Cardiac septum (tissue), 1 donor: ENCODE data around the gene MALSU1. TPM values are rescaled to one million over a fixed set of nuclear protein-coding genes. Genes with fewer than 3 reads are reported as not detected.

ENCODE experiments used
- DNase-seq: peaks from one replicate; pipeline ENCODE4 v3.0.0-alpha.2; 2020; ENCODE audit warnings: low spot score
- intact Hi-C: fragments of 100-400 bp; cut with DNase I; formaldehyde crosslinking; loops from one replicate; pipeline ENCODE4 v1.14.0; 2022
- long read RNA-seq: library from polyadenylated mRNA; unstranded; transcript quantifications from one replicate; pipeline ENCODE4 v2.0.0, GENCODE V29; 2021
- total RNA-seq: library from RNA; stranded (reverse); fragmentation: NEBNext Ultra II Directional; extraction: Animal tissue kit (Norgen Biotek cat#: 25700); gene quantifications from one replicate; pipeline ENCODE4 v1.2.1, GENCODE V29; 2021
- donor health status: DM: no; HTN: no; CAD: no.

Gene MALSU1
- total RNA-seq: 83.8 TPM
- long read RNA-seq, transcript MALSU1-202 (4 exons, 3,044 nt): major isoform, 24 of 25 reads
- long read RNA-seq, partial matches to known transcripts: 0 of 25 reads
- long read RNA-seq, other reads (novel, unspliced or antisense): 1 of 25 reads

DNA sequence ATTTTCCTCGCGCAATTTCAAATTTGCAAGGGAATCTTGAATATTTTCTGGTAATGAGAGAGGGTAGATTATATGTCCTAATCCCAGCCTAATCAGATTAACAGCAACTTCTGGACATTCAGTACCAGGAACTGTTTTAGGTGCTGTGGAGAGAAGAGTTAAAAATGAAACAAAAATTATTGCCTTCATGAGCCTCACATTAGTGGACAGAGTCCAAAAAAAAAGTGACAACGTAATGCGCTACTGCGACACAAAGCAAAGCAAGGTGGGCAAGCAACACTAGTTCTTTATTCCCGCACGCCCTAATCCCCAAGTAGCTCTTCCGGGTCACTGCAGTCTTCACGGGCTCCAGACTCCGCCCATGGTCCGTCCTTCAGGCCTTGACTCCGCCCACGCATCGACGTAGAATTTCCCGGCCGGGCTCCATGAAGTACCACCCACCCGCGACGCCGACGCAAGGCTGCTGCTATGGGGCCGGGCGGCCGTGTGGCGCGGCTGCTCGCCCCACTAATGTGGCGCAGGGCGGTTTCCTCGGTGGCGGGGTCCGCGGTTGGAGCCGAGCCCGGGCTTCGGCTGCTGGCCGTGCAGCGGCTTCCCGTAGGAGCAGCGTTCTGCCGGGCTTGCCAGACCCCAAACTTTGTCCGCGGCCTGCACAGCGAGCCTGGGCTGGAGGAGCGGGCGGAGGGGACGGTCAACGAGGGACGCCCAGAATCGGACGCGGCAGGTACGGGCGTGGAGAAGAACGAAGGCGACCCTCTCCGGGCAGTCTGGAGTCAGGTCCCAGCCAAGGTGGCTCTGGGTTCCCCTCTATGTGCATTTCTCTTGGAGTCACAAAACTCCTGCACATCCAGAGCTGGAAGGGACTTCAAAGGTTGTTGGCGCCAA is at the start of gene MALSU1:
Gene MALSU1 (plus strand): TSS at position 455 of the 885 bp plus-strand sequence. CDS start 14 bp downstream, at position 469.
- peak; percentile 99 for DNase-seq

DNA sequence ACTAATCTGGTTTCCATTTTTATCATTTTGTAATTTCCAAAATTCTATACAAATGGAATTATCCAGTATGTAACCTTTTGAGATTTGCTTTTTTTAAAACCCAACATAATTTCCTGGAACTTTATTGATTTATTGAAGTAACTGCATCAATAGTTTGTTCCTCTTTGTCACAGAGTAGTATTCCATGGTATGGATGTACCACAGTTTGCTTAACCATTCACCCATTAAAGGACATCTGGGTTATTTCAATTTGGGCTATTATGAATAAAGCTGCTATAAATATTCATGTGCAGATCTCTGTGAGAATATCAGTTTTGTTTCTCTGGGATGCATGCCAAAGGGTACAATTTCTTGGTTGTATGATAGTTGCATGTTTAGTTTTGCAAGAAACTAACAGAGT is 49.7 kb upstream of the MALSU1 start:
- intact Hi-C loops: loop anchor here (5.0 kb wide), 1 partner anchor 62 kb away; no protein-coding TSS in a partner anchor
- no peak for DNase-seq

More for the DNA sequence above, at the start of gene MALSU1:
- intact Hi-C loops: loop anchor here (5.0 kb wide), 1 partner anchor 173 kb away; the partner anchor contains the start of gene IGF2BP3

GRCh38 chr7:23254051-23254681 is 45.0 kb upstream of the MALSU1 start:
- DNase-seq: no peak
- intact Hi-C loops: no loop called here

DNA sequence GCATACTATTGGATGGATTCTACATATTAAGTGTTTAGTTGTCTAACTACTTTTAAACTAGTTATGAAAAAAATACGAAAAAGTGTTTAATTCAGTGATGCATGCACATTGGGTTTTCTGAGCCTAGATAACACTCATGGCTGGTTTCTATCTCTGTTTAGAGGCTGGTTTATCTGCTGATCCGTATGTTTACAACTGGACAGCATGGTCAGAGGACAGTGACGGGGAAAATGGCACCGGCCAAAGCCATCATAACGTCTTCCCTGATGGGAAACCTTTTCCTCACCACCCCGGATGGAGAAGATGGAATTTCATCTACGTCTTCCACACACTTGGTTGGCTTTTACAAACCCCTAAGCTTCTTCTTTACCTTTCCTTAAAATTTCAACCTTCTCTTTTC is 42.4 kb upstream of the MALSU1 start:
- DNase-seq: no peak
- intact Hi-C loops: no loop called here

DNA sequence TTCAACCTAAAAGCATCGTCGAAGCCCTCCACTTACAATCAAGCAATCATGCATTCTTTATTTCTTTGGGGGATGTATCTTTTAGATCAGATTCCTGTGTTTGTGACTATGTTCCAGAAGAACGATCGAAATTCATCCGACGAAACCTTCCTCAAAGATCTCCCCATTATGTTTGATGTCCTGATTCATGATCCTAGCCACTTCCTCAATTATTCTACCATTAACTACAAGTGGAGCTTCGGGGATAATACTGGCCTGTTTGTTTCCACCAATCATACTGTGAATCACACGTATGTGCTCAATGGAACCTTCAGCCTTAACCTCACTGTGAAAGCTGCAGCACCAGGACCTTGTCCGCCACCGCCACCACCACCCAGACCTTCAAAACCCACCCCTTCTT is 38.8 kb upstream of the MALSU1 start:
- DNase-seq: no peak
- intact Hi-C loops: no loop called here

GRCh38 chr7:23261843-23262452 is 37.2 kb upstream of the MALSU1 start:
- no peak for DNase-seq
- intact Hi-C loops: no loop called here

GRCh38 chr7:23264916-23265458 is 34.2 kb upstream of the MALSU1 start:
- no peak for DNase-seq
- intact Hi-C loops: no loop called here

GRCh38 chr7:23266918-23267317 is 32.2 kb upstream of the MALSU1 start:
- DNase-seq: no peak
- intact Hi-C loops: no loop called here

DNA sequence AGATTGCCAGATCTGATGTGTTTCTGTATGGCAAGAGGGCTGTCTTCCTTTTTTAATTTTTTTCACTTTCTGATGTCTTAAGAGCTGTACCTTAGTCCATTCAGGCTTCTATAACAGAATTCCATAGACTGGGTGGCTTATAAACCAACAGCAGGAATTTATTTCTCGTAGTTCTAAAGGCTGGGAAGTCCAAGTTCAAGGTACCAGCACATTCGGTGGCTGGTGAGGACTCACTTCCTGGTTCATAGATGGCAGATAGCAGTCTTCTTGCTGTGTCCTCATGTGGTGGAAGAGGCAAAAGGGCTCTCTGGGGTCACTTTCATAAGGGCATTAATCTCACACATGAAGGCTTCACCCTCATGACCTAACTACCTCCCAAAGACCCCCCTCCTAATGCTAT is 31.8 kb upstream of the MALSU1 start:
- DNase-seq: no peak
- intact Hi-C loops: no loop called here

- intact Hi-C loops: no loop called here
- DNase-seq: no peak
These were observed 31.0 kb upstream of the MALSU1 start for GRCh38 chr7:23268167-23268566.

GRCh38 chr7:23268746-23269145 is 30.4 kb upstream of the MALSU1 start:
- DNase-seq: no peak
- intact Hi-C loops: no loop called here

- no peak for DNase-seq
- intact Hi-C loops: loop anchor here (10.0 kb wide), 1 partner anchor 273 kb away; no protein-coding TSS in a partner anchor
These were observed 26.9 kb upstream of the MALSU1 start for GRCh38 chr7:23272275-23272674.

DNA sequence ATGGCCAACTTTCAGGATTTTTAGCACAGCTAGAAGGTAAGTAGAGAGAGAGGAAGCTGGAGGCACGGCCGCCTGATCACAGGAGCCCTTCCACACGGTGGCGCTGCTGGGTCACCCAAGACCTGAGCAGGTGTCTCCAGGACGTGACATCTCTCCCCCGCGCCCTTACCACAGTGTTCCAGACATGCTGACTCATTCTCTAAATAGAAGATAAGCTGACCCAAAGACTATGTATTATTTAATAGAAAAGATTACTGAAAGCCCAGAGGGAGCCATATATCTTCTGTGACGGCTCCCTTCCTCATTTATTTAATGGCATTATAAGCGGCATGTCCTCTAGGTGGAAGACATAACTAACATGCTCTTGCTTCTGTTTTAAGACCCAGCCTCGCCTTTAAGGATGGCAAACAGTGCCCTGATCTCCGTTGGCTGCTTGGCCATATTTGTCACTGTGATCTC is 26.0 kb upstream of the MALSU1 start:
- intact Hi-C loops: loop anchor here (10.0 kb wide), 1 partner anchor 272 kb away; no protein-coding TSS in a partner anchor
- DNase-seq: peak; percentile 91

GRCh38 chr7:23275912-23276311 is 23.2 kb upstream of the MALSU1 start:
- DNase-seq: no peak
- intact Hi-C loops: loop anchor here (5.0 to 10.0 kb wide), 2 partner anchors 186 to 269 kb away; no protein-coding TSS in a partner anchor

DNA sequence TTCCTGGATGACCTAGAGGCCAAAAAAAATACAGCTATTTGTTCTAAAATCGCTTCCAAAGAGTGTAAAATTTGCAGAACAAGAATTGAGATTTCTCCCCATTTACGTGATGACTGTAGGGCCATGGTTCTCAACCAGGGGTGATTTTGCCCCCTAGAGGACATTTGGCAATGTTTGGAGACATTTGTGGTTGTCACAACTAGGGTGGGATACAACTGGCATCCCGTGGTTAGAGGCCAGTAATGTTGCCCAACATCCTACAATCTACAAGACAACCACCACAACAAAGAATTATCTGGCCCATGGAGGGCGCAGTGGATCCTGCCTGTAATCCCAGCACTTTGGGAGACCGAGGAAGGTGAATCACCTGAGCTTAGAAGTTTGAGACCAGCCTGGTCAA is 22.8 kb upstream of the MALSU1 start:
- intact Hi-C loops: loop anchor here (5.0 to 10.0 kb wide), 2 partner anchors 186 to 268 kb away; no protein-coding TSS in a partner anchor
- DNase-seq: no peak

DNA sequence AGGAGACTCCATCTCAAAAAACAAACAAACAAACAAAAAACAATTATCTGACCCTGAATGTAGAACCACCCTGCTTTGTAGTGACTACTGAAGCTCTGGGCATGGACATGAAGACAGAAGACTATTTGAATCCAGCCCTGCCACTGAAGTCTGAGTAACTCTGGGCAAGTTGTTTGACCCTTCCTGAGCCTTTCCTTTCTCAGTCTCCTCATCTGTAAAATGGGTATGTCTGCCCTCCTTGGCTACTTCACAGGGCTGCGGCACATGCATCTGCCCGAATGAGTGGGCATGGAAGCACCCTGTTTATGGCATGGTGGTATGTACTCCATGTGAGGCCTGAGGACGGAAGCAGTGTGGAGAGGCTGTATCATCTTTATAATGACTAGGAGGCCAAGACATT is 22.2 kb upstream of the MALSU1 start:
- intact Hi-C loops: loop anchor here (5.0 to 10.0 kb wide), 2 partner anchors 185 to 268 kb away; no protein-coding TSS in a partner anchor

GRCh38 chr7:23277359-23277989 is 21.7 kb upstream of the MALSU1 start:
- DNase-seq: no peak
- intact Hi-C loops: loop anchor here (5.0 to 10.0 kb wide), 2 partner anchors 185 to 267 kb away; no protein-coding TSS in a partner anchor

More for the DNA sequence above, 22.2 kb upstream of the MALSU1 start:
- DNase-seq: no peak

GRCh38 chr7:23279819-23280525 is 19.2 kb upstream of the MALSU1 start:
- no peak for DNase-seq
- intact Hi-C loops: loop anchor here (5.0 to 10.0 kb wide), 2 partner anchors 182 to 265 kb away; no protein-coding TSS in a partner anchor
